GM12874 (cell line): ENCODE measurements around the gene CDCA7L.

Experiments used
- CTCF ChIP-seq: IDR thresholded peaks from 2 replicates; pipeline ENCODE4 v1.5.1; 2011; ENCODE audit warnings: low read depth, mild to moderate bottlenecking, control low read depth, low read length, moderate library complexity; ENCODE audit not compliant: insufficient read depth

CDCA7L gene

GRCh38 chr7:21971780-21972396 lies 26.2 kb upstream of the CDCA7L start:
- no peak for TF ChIP-seq CTCF

GRCh38 chr7:21969822-21970221 lies 24.1 kb upstream of the CDCA7L start:
- no peak for TF ChIP-seq CTCF

GRCh38 chr7:21967598-21968003 lies 21.9 kb upstream of the CDCA7L start:
- TF ChIP-seq CTCF: no peak

- TF ChIP-seq CTCF: no peak
Measured at GRCh38 chr7:21966271-21966670, 20.6 kb upstream of the CDCA7L start.

GRCh38 chr7:21965291-21965690 lies 19.6 kb upstream of the CDCA7L start:
- TF ChIP-seq CTCF: no peak

GRCh38 chr7:21962677-21963076 lies 17.0 kb upstream of the CDCA7L start:
- no peak for TF ChIP-seq CTCF

- TF ChIP-seq CTCF: no peak
Measured at GRCh38 chr7:21960922-21961321, 15.2 kb upstream of the CDCA7L start.
